Heart right ventricle (tissue), 16 donors: Measurements from ENCODE around the gene MRE11. TPM values are rescaled to one million over a fixed set of nuclear protein-coding genes. Genes with fewer than 3 reads are reported as not detected.

ENCODE experiments used
- ATAC-seq, 8 donors: fragments of 200-7000 bp; cut with Tn5 transposase; one replicate each; pipeline ENCODE4 v1.9.1; 2020; ENCODE audit warnings: mild to moderate bottlenecking in 8 of 8, moderate library complexity in 8 of 8, moderate number of reproducible peaks in 1 of 8
- DNase-seq, 2 donors: peaks; one replicate each; pipeline ENCODE4 v3.0.0-alpha.2; 2020
- H3K27ac ChIP-seq, 10 donors: fragments of 200-600 bp; sonication (generic) in 2 of 10; one replicate each; pipeline versions ENCODE4 v1.5.0 to v1.8.0; 2020 to 2022; ENCODE audit warnings: mild to moderate bottlenecking in 3 of 10
- H3K27me3 ChIP-seq, 7 donors: fragments of 200-600 bp; one replicate each; pipeline ENCODE4 v1.8.0; 2021 to 2022; ENCODE audit warnings: mild to moderate bottlenecking in 2 of 7
- H3K36me3 ChIP-seq, 9 donors: fragments of 200-600 bp; sonication (generic) in 1 of 9; one replicate each; pipeline versions ENCODE4 v1.5.0 to v1.8.0; 2020 to 2022; ENCODE audit warnings: mild to moderate bottlenecking in 2 of 9
- H3K4me1 ChIP-seq, 9 donors: fragments of 200-600 bp; sonication (generic) in 1 of 9; one replicate each; pipeline versions ENCODE4 v1.5.0 to v1.8.0; 2020 to 2022; ENCODE audit warnings: mild to moderate bottlenecking in 4 of 9
- H3K4me3 ChIP-seq, 10 donors: fragments of 200-600 bp; sonication (generic) in 2 of 10; one replicate each; pipeline versions ENCODE4 v1.5.0 to v1.8.0; 2020 to 2022; ENCODE audit warnings: mild to moderate bottlenecking in 7 of 10, moderate library complexity in 2 of 10
- H3K9me3 ChIP-seq, 11 donors: fragments of 200-600 bp in 10 of 11; sonication (generic) in 2 of 11; one replicate each; pipeline versions ENCODE4 v1.5.0 to v1.8.0; 2013 to 2022; ENCODE audit warnings: mild to moderate bottlenecking in 2 of 11, control low read depth in 1 of 11, moderate library complexity in 1 of 11
- WGBS, 2 donors: extraction: QIAGEN DNeasy Blood & Tissue Kit; methylation state at CpG; one replicate each; pipeline ENCODE4 v1.1.7; 2013; ENCODE audit warnings: inconsistent platforms in 1 of 2; 5-methylcytosine and 5-hydroxymethylcytosine counted together
- intact Hi-C, 10 donors: fragments of 100-400 bp; cut with DNase I; formaldehyde crosslinking; loops; one replicate each; pipeline versions ENCODE4 v1.11.1 to v1.14.2; 2022
- polyA plus RNA-seq, 2 donors: library from polyadenylated mRNA; stranded (reverse); fragments of 200-250 nt; gene quantifications; one replicate each; pipeline ENCODE4 v1.2.3, GENCODE V29; 2013
- total RNA-seq, 10 donors: library from RNA; stranded (reverse); fragmentation: NEBNext Ultra II Directional in 3 of 10; extraction: Animal tissue kit (Norgen Biotek cat#: 25700) in 3 of 10; gene quantifications; one replicate each; pipeline versions ENCODE4 v1.2.1 to v1.2.4, GENCODE V29; 2021 to 2023
- TF ChIP-seq, protein P1 (sequence below), 9 donors: fragments of 200-600 bp; sonication (generic) in 2 of 9; IDR thresholded peaks; one replicate each; pipeline versions ENCODE4 v1.5.0 to v1.8.0; 2021 to 2022; ENCODE audit warnings: antibody characterized with exemption in 9 of 9, mild to moderate bottlenecking in 5 of 9, moderate library complexity in 1 of 9
- donor health status: Arrhythmogenic right ventricular cardiomyopathy.
- donor health status: ischemic (EF 13 %, LVEDD 7.1; RV severe dilation, severe dysfunction).
- donor health status: healthy with polysubstance abuse.
- donor health status: DM: no; HTN: yes; CAD: no.
- donor health status: DM: no; HTN: no; CAD: no.
- donor health status: ischemic (EF 25% LVEDD 6.9; RV normal size, moderate dysfunction).
- donor health status: ischemic (EF 25% LVEDD 5.7; RV mildly dilated, moderate dysfunction).
- donor health status: healthy.
- donor health status: DM: yes; HTN: yes; CAD: no.
- donor health status: Ischemic cardiomyopathy.
- donor health status: ischemic (EF 35%, LVEDD 5.7; RV mildly dilated, moderate dysfunction).
- donor health status: nonischemic (EF 11% LVEDD 7.7; RV severe dilation, severe dysfunction).
- donor health status: DM: yes; HTN: yes; CAD: no.
- donor health status: PGD.
- donor health status: ischemic (EF 29% LVEDD 5.4; RV normal size, mild dysfunction).
- donor health status: nonischemic (EF 23%, LVEDD 6.1; RV moderate dilation, normal function).

Gene MRE11
- total and polyA plus RNA-seq, 12 donors = 3.3 to 11.2 (median 7.9) TPM

DNA sequence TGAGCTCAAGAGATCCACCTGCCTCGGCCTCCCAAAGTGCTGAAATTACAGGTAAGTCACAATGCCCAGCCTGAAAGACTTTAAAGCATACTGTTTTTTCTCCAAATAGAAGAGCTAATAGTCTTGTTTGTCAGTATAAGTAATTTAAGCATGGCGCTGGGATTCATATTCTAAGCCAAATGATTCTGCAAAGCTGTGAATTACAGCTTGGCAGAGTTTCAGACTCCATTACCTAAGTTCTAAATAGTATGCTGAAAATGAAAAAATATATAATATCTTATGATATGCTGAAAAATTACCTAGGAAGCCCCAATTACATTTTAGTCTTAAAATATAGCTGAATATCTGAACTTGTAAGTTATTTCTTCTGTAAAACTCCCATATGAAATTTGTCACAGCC, 39.3 kb downstream of the MRE11 start:
- Histone ChIP-seq H3K27me3 (no peaks in the 10 kb centered on the region), H3K9me3 (peaks cover 0 to 4% (median 0%) of the 10 kb centered on the region in 11 donors), H3K4me1 (no peaks in the 10 kb centered on the region), H3K36me3 (peaks cover 0 to 60% (median 5%) of the 10 kb centered on the region in 9 donors), H3K4me3 (no peak overlapping the region), H3K27ac (no peak overlapping the region)
- intact Hi-C loops = no loop called here
- 98 to 99% methylated on average over 2 of the region's 2 CpGs for WGBS, 2 donors
- ATAC-seq (no peak), DNase-seq (no peak)
- TF ChIP-seq, protein P1, sequence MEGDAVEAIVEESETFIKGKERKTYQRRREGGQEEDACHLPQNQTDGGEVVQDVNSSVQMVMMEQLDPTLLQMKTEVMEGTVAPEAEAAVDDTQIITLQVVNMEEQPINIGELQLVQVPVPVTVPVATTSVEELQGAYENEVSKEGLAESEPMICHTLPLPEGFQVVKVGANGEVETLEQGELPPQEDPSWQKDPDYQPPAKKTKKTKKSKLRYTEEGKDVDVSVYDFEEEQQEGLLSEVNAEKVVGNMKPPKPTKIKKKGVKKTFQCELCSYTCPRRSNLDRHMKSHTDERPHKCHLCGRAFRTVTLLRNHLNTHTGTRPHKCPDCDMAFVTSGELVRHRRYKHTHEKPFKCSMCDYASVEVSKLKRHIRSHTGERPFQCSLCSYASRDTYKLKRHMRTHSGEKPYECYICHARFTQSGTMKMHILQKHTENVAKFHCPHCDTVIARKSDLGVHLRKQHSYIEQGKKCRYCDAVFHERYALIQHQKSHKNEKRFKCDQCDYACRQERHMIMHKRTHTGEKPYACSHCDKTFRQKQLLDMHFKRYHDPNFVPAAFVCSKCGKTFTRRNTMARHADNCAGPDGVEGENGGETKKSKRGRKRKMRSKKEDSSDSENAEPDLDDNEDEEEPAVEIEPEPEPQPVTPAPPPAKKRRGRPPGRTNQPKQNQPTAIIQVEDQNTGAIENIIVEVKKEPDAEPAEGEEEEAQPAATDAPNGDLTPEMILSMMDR (IDR thresholded peaks at IDR 0.05) = no peak

DNA sequence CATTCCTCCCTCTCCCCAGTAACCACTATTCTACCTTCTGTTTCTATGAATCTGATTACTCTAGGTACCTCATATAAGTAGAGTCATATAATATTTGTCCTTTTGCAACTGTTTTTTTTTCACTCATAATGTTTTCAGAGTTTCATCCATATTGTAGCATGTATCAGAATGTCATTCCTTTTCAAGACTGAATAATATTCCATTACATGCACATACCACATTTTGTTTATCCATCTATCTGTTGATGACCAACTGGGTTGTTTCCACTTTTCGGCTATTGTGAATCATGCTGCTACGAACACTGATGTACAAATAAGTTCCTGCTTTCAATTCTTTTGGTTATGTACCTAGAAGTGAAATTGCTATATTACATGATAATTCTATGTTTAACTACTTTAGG, 40.7 kb downstream of the MRE11 start:
- ATAC-seq = no peak

DNA sequence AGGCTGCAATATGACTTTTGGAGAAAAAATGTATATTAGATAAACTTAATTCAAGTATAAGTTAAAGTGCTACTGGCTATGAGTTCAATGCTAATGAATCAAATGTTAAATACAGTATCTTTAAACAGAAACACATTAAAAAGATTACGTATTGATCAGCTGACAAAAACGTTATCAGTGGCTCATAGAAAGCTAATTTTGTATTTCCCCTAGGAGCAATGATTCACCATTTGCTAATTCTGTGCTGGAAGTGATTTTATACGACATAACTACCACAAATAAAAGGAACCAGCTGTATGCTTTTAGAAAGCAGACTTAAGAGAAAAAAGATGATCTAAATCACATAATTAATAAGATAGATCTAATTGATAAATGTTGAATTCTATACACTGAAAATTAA, 43.6 kb downstream of the MRE11 start:
- Histone ChIP-seq H3K27ac (no peak overlapping the region), H3K27me3 (no peaks in the 10 kb centered on the region), H3K9me3 (peaks cover 0 to 4% (median 0%) of the 10 kb centered on the region in 11 donors), H3K4me1 (no peaks in the 10 kb centered on the region), H3K36me3 (peaks cover 0 to 57% (median 19%) of the 10 kb centered on the region in 9 donors), H3K4me3 (no peak overlapping the region)
- DNase-seq (no peak), ATAC-seq (no peak)
- WGBS, 2 donors = 60 to 69% methylated on average over 3 of the region's 3 CpGs
- intact Hi-C loops = no loop called here
- TF ChIP-seq, protein P1 (IDR thresholded peaks at IDR 0.05) = no peak

More for the DNA sequence above, 40.7 kb downstream of the MRE11 start:
- Histone ChIP-seq H3K9me3 (peaks cover 0 to 4% (median 0%) of the 10 kb centered on the region in 11 donors), H3K4me3 (no peak overlapping the region), H3K27ac (no peak overlapping the region), H3K4me1 (no peaks in the 10 kb centered on the region), H3K27me3 (no peaks in the 10 kb centered on the region), H3K36me3 (peaks cover 0 to 60% (median 0%) of the 10 kb centered on the region in 9 donors)
- DNase-seq = no peak
- intact Hi-C loops = no loop called here
- 97 to 98% methylated on average over 2 of the region's 2 CpGs for WGBS, 2 donors
- TF ChIP-seq, protein P1 (IDR thresholded peaks at IDR 0.05) = no peak

DNA sequence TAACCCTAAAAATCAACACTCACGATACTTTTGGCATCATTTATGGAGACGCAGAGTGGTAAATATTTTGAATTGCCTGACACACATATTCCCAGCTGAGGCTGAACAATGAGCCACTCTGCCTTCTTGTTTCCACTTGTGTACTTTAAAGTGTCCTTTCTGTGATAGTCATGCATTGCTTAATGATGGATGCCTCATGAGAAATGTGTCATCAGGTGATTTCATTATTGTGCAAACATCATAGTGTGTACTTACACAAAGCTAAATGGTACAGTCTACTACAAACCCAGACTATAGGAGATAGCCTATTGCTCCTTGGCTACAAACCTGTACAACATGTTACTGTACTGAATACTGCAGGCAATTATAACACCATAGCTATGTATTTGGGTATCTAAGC, 44.2 kb downstream of the MRE11 start:
- TF ChIP-seq, protein P1 (IDR thresholded peaks at IDR 0.05) = no peak
- whole genome bisulfite sequencing, 2 donors = 91 to 94% methylated on average over 2 of the region's 2 CpGs
- Histone ChIP-seq H3K4me1 (no peaks in the 10 kb centered on the region), H3K9me3 (peaks cover 0 to 4% (median 0%) of the 10 kb centered on the region in 11 donors), H3K27ac (no peak overlapping the region), H3K36me3 (peaks cover 0 to 60% (median 20%) of the 10 kb centered on the region in 9 donors), H3K4me3 (no peak overlapping the region), H3K27me3 (no peaks in the 10 kb centered on the region)
- intact Hi-C loops = no loop called here
- ATAC-seq = peak in 1 of 8 donors; percentile 13
- no peak for DNase-seq
